Prostate gland (tissue), 2 donors: ENCODE measurements around the gene TNS1. TPM values are rescaled to one million over a fixed set of nuclear protein-coding genes. Genes with fewer than 3 reads are reported as not detected.

Source experiments
- DNase-seq: peaks from one replicate; pipeline ENCODE4 v3.0.0-alpha.2; 2019; ENCODE audit warnings: low spot score
- H3K27ac ChIP-seq, 2 donors: fragments of 200-600 bp; sonication (generic); 2 replicates each; pipeline ENCODE4 v1.5.1; 2017 to 2019
- H3K27me3 ChIP-seq: fragments of 200-600 bp; sonication (generic); replicated peaks from 2 replicates; pipeline ENCODE4 v1.5.1; 2019; ENCODE audit not compliant: insufficient read depth
- H3K36me3 ChIP-seq, 2 donors: fragments of 200-600 bp; sonication (generic); 1 replicate in 1 of 2; 2 replicates in 1 of 2; pipeline versions ENCODE4 v1.5.1 to v1.8.1; 2017 to 2019
- H3K4me1 ChIP-seq: fragments of 200-600 bp; sonication (generic); replicated peaks from 2 replicates; pipeline ENCODE4 v1.5.1; 2019
- H3K4me3 ChIP-seq, 2 donors: fragments of 200-600 bp; sonication (generic); 2 replicates each; pipeline ENCODE4 v1.5.1; 2017 to 2019
- H3K9me3 ChIP-seq: fragments of 200-600 bp; sonication (generic); 2 replicates; pipeline ENCODE4 v1.5.1; 2017
- CTCF ChIP-seq, 4 experiments: fragments of 200-600 bp in 2 of 4; fragments of 450-650 bp in 2 of 4; sonication (generic) in 2 of 4; IDR thresholded peaks; 1 replicate in 3 of 4; 2 replicates in 1 of 4; pipeline ENCODE4 v1.5.1; 2016 to 2019; ENCODE audit warnings: antibody characterized with exemption in 4 of 4, mild to moderate bottlenecking in 2 of 4, moderate library complexity in 2 of 4
- POLR2A ChIP-seq: fragments of 450-650 bp; IDR thresholded peaks from one replicate; pipeline ENCODE4 v1.6.1; 2016; ENCODE audit warnings: antibody characterized with exemption, mild to moderate bottlenecking
- POLR2AphosphoS5 ChIP-seq: sonication (generic); formaldehyde crosslinking; IDR thresholded peaks from one replicate; pipeline ENCODE4 v1.6.1; 2017; ENCODE audit warnings: antibody characterized with exemption
- WGBS: methylation state at CpG from one replicate; pipeline ENCODE4 v1.1.5; 2018; 5-methylcytosine and 5-hydroxymethylcytosine counted together
- intact Hi-C: fragments of 100-400 bp; cut with DNase I; formaldehyde crosslinking; loops from one replicate; pipeline ENCODE4 v1.14.2; 2022
- total RNA-seq, 2 donors: library from RNA; depleted of rRNA; stranded (reverse); fragments of >200 nt; gene quantifications; one replicate each; pipeline ENCODE4 v1.1.0, GENCODE V29; 2016

TNS1 gene
- total RNA-seq, 2 donors from 2014 or later = 238 to 659 TPM

GRCh38 chr2:217876253-217876570, 126.6 kb downstream of the TNS1 start:
- intact Hi-C loops = no loop called here
- Histone ChIP-seq H3K9me3 (no peaks in the 10 kb centered on the region), H3K27ac (no peak overlapping the region), H3K27me3 (no peaks in the 10 kb centered on the region), H3K4me3 (no peak overlapping the region), H3K36me3 (peaks cover 0 to 18% of the 10 kb centered on the region in 2 donors), H3K4me1 (no peaks in the 10 kb centered on the region)
- 77% methylated on average over 4 of the region's 4 CpGs for WGBS
- no peak for DNase-seq
- TF ChIP-seq POLR2AphosphoS5 = no peak
- no peak for TF ChIP-seq CTCF (IDR thresholded peaks at IDR 0.05)

GRCh38 chr2:217875556-217876252, 127.1 kb downstream of the TNS1 start:
- H3K4me1 ChIP-seq = no peaks in the 10 kb centered on the region
- no peak overlapping the region for H3K4me3 ChIP-seq
- no peaks in the 10 kb centered on the region for H3K9me3 ChIP-seq
- TF ChIP-seq POLR2AphosphoS5 (no peak), POLR2A (no peak), CTCF (IDR thresholded peaks at IDR 0.05) (no peak)
- H3K36me3 ChIP-seq = peaks cover 0 to 18% of the 10 kb centered on the region in 2 donors
- H3K27me3 ChIP-seq = no peaks in the 10 kb centered on the region
- no peak for DNase-seq
- no peak overlapping the region for H3K27ac ChIP-seq
- 81% methylated on average over 4 of the region's 4 CpGs for WGBS
- intact Hi-C loops = no loop called here

GRCh38 chr2:217875138-217875537, 127.7 kb downstream of the TNS1 start:
- no peak overlapping the region for H3K4me3 ChIP-seq
- peaks cover 0 to 18% of the 10 kb centered on the region in 2 donors for H3K36me3 ChIP-seq
- no peak for DNase-seq
- intact Hi-C loops = no loop called here
- no peaks in the 10 kb centered on the region for H3K27me3 ChIP-seq
- WGBS = 100% methylated on average over 1 of the region's 1 CpG
- TF ChIP-seq CTCF (IDR thresholded peaks at IDR 0.05) = no peak
- no peak for TF ChIP-seq POLR2A
- TF ChIP-seq POLR2AphosphoS5 = no peak
- H3K27ac ChIP-seq = no peak overlapping the region
- no peaks in the 10 kb centered on the region for H3K9me3 ChIP-seq
- H3K4me1 ChIP-seq = no peaks in the 10 kb centered on the region

GRCh38 chr2:217873371-217873770, 129.4 kb downstream of the TNS1 start:
- peaks cover 0 to 18% of the 10 kb centered on the region in 2 donors for H3K36me3 ChIP-seq
- TF ChIP-seq CTCF (IDR thresholded peaks at IDR 0.05) = no peak
- no peak for TF ChIP-seq POLR2A
- no peak for TF ChIP-seq POLR2AphosphoS5
- no peaks in the 10 kb centered on the region for H3K27me3 ChIP-seq
- WGBS = 85% methylated on average over 8 of the region's 8 CpGs
- no peak overlapping the region for H3K27ac ChIP-seq
- H3K4me1 ChIP-seq = peaks cover 9% of the 10 kb centered on the region
- DNase-seq = no peak
- intact Hi-C loops = no loop called here
- H3K4me3 ChIP-seq = no peak overlapping the region
- no peaks in the 10 kb centered on the region for H3K9me3 ChIP-seq

- H3K4me1 ChIP-seq = peaks cover 9% of the 10 kb centered on the region
- H3K4me3 ChIP-seq = no peak overlapping the region
- H3K27me3 ChIP-seq = no peaks in the 10 kb centered on the region
- H3K36me3 ChIP-seq = peaks cover 0 to 11% of the 10 kb centered on the region in 2 donors
- DNase-seq = no peak
- 74% methylated on average over 2 of the region's 2 CpGs for WGBS
- H3K9me3 ChIP-seq = no peaks in the 10 kb centered on the region
- intact Hi-C loops = no loop called here
- peak in 1 of 4 experiments; percentile 12 for TF ChIP-seq CTCF (IDR thresholded peaks at IDR 0.05)
- TF ChIP-seq POLR2A = no peak
- no peak overlapping the region for H3K27ac ChIP-seq
Measured at GRCh38 chr2:217872319-217872718, 130.5 kb downstream of the TNS1 start.
